GM21367 (cell line): Measurements from ENCODE around the gene ZBTB12.
A peak's percentile ranks its signal among the peaks of the same experiment; 100 is the strongest.
"Not testable (repeated sequence)": the region's sequence is repeated elsewhere in the genome, so short reads cannot be mapped to it uniquely, and the experiment has no call there.

Experiments
- ATAC-seq: cut with Tn5 transposase; IDR thresholded peaks from one replicate; pipeline ENCODE4 v1.9.1; 2021; ENCODE audit not compliant: unreplicated experiment

Gene ZBTB12

DNA sequence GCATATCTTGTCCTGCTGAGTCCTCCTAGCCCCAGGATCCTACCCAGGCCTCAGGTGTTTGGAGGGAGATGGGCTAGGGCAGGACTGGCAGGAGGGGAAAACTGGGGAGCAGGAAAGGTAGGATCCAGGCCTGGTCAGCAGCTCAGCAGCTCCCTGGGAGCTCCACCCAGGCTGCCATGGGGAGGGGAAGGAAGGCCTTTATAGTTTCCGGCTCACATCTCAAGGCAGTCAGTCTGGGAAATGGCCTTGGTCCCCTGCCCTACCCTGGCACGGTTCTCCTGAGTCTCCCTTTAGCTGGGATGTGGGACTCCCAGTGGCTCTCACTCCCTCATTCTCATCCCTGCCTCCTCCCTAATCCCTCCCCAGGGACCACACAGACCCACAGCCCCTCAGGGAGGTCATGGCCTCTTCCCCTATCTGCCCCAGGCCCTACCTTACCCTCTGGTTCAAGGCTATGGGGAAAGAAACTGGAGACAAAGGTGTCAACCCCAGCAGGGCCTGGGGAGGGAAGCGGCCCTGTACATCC is 24.7 kb downstream of the ZBTB12 start:
- ATAC-seq, result no peak

DNA sequence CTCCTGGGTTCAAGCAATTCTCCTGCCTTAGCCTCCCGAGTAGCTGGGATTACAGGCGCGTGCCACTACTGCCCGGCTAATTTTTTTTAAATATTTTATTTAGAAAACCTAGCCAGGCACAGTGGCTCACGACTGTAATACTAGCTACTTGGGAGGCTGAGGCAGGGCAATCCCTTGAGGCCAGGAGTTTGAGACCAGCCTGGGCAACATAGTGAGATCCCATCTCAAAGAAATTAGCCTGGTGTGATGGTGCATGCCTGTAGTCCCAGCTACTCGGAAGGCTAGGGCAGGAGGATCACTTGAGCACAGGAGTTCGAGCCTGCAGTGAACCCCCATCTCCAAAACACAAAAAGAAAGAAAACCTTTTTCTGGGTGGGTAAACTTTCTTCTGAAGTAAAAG is 25.5 kb downstream of the ZBTB12 start:
- no peak for ATAC-seq

DNA sequence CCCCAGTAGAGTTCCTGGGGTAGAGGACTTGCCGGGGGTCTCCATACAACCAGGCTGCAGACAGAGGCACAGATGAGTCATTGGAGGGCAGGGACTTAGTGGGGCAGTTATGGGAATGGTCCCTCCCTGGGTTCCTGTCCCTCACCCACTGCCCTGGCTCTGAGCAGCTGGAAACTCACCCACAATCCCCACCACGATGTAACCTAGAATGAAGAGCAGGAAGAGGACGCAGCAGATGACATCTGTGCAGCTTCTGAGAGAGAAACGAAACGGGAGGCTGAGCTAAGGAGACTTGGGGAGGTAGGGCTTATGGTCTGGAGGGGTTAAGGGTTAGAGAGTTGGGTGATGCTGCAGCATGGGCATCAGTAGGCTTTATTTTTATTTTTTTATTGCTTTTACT is 26.0 kb downstream of the ZBTB12 start:
- ATAC-seq, result no peak

DNA sequence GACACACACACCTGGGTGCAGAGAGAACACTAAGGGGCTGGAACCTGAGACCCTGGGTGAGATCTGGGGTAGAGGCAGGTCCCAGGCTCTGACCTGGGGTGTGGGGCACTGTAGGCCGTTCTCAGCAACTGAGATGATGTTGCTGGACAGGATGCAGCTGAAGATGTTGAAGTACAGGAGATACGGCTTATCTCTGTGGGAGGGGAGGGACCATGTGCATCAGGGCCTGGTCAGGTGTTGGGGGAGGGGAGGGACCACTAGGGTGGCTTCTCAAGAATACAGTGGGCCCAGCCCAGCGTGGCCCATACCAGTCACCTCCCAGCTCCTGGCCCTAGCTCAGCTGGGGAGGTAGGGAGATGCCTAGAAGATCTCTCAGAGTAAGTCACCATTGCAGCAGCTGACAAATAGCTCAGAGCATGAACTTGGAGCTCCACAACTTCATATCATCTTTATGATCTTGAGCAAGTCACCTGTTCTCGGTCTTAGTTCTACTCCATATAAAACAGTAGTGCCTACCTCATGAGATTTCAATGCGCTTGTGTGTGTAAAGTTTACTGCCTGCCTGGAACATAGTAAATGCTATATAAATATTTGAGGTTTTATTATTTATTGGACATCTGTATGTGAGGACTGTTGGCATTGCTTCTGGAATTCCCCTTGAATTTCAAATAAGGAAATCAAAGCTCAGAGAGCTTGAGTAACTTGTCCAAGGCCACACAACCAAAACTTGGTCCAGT is 26.9 kb downstream of the ZBTB12 start:
- no peak for ATAC-seq

DNA sequence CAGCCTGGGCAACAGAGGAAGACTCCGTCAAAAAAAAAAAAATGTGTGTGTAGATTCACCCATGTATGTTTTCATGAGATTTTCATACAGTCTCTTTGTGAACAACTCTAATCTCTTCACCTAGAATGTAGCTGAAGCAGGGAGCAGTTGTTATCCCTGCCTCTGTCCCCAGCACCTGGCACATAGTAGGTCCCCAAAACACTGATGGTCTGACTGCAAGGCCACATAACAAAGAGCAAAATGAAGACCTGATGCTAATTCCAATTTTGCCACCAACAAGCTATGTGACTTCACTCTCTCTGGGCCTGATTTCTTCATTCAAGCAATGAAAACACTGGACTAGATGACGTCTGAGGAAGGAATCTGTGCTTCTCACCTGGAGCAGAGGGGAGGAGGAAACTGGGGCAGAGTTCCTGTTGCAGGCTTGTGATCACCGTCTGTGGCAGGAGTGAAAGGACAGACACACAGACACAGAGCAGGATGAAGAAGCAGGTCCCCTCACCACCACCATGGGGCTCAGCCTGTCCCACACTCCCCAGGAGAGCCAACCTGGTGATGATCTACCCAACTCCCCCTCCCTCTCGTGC is 27.7 kb downstream of the ZBTB12 start:
- ATAC-seq, result no peak

DNA sequence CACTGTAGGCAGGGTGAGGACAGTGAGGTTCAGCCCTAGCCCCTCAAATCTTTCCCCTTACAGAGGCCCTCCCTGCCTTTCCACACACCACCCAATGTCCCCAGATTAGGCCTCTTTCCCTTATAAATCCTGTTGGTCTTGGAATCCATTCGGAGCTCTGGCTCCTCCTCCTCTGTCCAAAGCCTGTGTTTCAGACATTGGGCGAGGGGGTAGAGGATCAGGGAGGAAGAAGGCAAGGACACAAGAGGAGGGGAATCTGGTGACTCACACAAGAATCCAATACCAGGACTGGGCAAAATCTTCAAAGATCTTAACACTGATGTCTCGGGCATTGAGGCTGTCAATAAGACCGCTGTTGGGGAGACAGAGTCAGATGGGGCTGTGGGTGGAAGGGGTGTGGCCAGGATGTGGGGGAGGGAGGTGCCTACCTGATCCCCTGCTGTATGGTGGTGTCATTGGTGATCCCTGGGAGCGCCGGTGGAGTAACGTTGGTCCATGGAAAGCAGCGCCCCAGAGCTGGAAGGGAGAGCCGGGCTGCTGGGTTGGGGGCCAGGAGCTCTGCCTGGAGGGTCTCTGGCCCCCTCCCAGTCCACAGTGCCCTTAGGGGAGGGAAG is 30.7 kb downstream of the ZBTB12 start:
- no peak for ATAC-seq

DNA sequence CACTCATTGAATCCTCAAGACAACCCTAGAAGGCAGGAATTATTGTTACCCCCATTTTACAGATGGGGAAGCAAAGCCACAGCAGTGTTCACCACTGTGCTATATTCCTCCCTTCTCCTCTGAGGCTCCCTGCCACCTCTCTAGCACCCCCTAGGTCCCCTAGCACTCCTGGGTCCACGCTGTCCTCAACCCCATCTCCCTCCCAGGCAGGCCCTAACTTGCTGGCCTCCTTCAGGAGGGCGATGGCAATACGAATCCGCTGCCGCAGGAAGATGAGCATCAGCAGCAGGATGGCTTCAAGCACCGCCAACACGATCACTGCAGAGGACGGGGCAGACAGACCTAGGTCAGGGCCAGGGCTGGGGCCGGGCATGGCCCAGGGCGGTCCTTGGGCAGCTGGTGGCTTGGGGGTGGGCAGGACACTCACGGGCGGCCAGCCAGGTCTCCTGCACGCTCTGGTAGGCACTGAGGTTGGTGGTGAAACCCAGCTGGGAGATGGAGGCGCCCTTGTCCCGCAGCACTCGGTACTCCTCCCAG is 31.4 kb downstream of the ZBTB12 start:
- ATAC-seq, result no peak

DNA sequence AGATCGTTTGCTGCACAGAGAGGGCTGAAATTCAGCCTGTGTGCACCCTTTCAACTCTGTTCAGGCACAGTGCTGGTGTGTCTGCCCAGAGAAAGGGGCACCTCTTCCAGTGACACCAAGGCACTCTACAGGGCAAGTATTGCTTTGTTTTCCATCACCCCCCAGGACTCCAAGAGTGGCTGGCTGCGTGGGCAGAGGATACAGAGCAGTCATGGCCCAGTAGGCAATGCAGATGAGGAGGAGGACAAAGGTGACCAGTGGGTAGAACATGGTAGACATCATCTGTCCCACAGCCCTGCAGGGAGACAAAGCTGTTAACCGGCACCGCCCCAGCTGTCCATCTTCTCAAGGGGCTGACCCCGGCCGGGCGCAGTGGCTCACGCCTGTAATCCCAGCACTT is 32.5 kb downstream of the ZBTB12 start:
- no peak for ATAC-seq

DNA sequence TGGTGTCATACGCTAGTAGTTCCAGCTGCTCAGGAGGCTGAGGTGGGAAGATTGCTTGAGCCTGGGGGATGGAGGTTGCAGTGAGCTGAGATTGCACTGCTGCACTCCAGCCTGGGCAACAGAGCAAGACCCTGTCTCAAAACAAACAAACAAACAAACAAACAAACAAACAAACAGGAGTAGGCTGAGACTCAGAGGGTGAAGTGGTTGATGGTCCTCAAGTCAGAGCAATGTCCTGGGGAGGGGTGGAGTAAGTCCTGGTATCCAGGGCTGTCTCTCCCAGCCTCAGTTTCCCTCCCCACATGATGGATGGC is 33.3 kb downstream of the ZBTB12 start:
- ATAC-seq, result not testable (repeated sequence)

DNA sequence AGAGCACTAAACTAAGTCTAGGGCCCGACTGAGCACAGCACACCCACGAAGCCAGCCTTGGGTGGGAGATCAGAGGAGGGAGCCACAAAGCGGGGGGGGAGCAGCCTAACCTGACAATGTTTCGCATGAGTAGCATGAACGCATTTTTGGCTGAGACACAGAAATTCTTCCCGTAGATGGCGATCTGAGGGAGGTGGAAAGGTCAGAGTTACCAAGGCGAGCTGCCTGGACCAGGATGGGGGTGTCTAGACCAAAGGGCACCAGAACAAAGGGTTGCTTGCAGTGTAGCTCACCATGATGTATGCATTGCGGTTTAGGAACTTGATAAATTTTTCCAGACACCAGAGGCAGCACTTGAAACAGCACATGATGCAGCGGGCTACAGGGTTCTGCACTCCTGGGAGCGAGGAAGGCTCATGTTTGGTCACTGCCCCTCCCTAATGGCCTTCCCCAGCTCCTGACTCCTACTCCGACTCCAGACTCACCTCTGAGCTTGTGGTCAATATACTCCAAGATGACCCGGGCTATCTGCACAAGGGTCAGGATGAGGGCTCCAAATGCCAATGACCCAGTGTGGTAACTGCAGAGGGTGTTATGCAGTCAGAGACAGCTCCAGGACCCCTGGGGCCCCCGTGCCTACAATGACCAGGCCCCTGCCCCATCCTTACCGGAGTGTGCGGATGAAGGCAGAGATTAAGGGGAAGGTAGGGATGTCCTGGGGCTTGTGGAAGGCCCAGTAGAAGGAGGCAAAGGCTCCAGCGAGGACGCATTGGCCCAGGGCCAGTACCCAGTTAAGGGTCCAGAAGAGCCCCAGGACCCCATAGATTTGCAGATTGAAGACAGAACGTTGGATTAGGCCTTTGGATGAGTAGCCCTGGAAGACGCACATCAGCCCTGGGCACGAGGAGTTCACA is 36.4 kb downstream of the ZBTB12 start:
- no peak for ATAC-seq

DNA sequence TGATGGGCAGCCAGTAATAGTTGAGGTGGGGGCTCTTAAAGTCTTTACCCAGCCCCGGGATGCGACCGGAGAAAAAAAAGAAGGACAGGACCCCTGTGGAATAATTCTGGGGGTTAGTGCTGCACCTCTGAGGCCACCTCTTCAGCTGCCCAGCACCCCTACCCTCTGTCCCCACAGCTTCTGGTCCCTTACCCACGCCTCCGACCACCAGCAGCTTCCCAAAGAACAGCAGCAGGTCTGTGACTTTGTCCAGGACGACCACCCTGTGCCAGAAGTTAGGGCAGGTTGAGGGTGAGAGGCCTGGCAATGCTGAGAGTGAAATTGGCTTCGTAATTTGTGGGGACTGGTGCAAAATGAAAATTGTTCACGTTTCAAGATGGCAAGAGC is 37.1 kb downstream of the ZBTB12 start:
- no peak for ATAC-seq

DNA sequence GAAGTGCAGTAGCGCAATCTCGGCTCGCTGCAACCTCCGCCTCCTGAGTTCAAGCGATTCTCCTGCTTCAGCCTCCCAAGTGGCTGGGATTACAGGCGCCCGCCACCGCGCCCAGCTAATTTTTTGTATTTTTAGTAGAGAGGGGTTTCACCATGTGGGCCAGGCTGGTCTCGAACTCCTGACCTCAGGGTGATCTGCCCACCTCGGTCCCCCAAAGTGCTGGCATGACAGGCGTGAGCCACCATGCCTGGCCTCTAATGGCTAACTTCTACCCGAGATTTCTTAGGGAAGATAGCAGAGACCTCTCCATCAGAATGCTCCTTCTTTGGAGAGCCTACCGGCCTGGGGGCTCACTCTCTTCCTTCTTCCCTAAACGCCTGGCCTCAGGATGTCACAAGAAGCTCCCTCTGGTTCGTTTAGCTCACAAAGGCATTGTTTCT is 37.7 kb downstream of the ZBTB12 start:
- not testable (repeated sequence) for ATAC-seq

DNA sequence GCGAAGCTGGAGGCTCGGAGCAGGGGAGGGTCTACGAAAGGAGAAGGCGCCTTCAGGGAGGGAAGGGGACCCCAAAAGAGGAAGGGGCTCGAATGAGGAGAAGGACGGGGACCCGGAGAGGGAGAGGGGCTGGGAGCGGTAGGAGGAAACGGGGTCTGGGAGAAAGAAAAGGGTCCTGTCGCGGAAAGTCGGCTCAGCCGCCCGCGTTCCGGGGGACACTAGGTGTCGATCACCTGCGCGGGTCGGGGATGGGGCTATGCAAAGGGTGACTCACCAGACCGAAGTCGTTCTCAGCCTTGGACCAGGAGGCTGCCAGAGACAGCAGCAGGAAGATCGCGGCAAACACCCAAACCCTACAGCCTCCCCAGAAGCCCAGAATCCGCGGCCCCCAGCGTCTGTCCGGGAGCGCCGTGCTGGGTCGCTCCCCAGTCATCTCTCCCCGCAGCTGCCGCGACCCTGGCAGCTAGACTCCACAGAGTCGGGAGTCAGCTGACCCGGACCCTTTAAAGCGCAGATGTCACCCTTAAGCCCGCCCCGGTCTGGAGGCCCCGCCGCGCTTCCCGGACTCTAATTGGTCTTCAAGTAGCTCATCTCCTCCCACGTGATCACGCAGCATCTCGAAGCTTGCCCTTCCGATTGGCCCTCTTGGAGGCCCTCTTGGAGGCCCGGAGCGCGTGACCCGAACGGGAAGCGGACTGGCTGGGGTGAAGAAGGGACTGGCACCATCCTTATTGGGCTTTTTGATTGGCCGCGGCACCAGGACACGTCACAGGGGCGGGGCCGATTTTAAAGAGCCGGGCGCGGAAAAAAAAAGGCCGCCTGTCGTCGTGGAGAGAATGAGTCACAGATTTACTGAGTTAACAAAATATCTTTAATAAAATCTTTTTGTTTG is 39.3 kb downstream of the ZBTB12 start, which contains the start of gene NEU1:
Gene NEU1 (minus strand): TSS at position 478 of the 892 bp plus-strand sequence. CDS start 45 bp downstream, at position 433.
- peak; percentile 87 for ATAC-seq

DNA sequence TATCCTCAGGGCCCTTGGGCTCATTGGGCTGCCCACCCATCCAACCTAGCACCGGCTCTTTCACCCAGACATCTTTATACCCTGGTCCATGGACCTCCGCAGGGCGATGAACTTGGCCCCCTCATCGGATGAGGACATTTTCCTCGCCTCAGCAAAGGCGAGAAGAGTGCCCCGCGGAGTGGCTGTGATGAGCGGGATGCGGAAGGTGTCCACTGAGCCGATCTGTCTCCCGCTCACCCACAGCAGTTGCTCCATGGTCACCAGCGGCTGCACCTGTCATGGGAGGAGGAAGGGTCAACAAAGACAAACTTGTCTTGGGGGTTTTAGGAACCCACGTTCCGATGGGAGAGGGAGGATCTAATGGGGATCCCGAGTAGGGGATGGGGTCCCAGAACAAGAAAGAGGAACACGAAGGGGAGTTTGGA is 40.0 kb downstream of the ZBTB12 start:
- ATAC-seq, result no peak

DNA sequence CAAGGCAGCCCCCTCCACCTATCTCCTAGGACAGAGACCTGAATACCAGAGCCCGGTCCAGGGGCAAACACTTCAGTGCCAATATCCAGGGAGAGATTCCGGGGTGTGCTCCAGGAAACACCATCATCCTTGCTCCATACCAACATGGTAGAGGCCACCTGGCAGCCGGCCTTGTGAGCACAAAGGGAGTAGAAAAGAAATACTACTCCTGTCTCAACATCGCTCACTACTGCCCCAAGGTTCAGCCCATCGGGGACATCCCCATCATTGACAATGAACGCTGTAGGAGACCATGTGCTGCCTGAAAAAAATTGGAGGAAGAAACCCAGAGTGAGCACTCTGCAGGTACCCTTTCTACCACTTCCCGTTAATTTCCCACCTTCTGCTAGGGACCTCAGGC is 40.7 kb downstream of the ZBTB12 start:
- no peak for ATAC-seq

DNA sequence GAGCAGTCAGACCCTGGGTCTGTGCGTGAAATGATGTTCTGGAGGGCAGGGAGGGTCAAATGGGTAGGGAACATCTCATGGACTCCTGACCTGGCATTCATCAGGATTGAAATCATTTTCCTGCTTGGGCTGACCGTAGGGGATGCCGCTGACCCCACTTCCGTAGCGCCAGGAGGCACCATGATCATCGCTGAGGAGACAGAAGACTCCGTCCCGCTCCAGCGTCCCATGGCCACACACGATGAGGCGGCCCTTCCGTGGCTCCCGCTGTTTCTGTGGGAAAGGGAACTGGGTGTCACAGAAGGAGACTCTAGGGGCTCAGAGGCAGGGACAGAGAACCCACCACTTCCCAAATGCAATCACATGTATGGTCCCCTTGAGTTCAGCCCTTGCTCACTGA is 41.5 kb downstream of the ZBTB12 start:
- ATAC-seq, result no peak

DNA sequence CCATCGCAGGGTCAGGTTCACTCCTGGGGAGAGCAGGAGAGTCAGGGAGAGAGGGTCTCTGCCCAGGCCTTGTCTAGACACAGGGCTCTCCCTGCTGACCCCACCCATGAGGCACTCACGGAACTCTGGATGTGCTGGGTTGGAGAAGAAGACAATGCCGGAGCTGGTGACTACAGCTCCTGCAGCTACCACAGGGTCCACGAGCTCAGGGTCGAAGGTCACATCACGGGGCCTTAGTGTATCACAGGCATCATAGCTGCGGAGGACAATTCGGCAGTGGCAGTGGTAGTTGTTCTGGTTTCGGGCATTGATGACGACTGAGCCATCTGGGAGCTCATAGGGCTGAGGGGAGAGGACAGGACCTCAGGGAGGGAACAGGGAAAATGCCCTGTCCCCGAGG is 42.0 kb downstream of the ZBTB12 start:
- ATAC-seq, result no peak

DNA sequence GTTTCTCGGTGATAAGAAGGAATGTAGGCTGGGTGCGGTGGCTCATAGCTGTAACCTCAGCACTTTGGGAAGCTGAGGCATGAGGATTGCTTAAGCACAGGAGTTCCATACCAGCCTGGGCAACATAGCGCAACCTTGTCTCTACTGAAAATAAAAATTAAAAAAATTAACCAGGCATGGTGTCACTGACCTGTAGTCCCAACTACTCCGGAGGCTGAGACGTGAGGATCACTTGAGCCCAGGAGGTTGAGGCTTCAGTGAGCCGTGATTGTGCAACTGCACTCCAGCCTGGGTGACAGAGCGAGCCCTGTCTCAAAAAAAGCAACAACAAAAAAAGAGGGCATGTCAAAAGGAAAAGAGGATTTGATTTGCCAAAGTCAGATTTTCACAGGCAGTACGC is 43.2 kb downstream of the ZBTB12 start:
- ATAC-seq, result no peak

DNA sequence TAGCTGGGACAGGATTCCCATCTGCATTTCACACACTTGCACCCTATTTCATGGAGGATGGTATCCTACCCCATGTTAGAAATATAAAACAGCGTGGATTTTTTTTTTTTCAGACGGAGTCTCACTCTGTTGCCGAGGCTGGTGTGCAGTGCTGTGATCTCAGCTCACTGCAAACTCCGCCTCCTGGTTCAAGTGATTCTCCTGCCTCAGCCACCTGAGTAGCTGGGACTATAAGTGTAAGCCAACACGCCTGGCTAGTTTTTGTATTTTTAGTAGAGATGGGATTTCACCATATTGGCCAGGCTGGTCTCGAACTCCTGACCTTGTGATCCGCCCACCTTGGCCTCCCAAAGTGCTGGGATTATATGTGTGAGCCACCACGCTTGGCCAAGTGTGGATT is 44.1 kb downstream of the ZBTB12 start:
- ATAC-seq, result not testable (repeated sequence)
